ENCODE data around the gene CARD11. TPM values are rescaled to one million over a fixed set of nuclear protein-coding genes. Genes with fewer than 3 reads are reported as not detected.

CARD11 gene
- total RNA-seq, 1 experiment from 2014 or later: 0.82 TPM

GRCh38 chr7:2980401-2981102 is 63.1 kb downstream of the CARD11 start:
- H3K27ac ChIP-seq (ENCODE audit: low read length): no peak overlapping the region
- POLR2A ChIA-PET: no interaction called here
- no peak for DNase-seq (ENCODE audit: low read depth, low spot score)
- no peak overlapping the region for H3K4me3 ChIP-seq (ENCODE audit: low read depth in 2 of 2, low read length in 2 of 2)
- CTCF ChIA-PET: no interaction called here
- in situ Hi-C loops (cut with HindIII; ENCODE audit: low pct_unique_long_range_greater_than_20kb, low sequenced_read_pairs) (no loop called here), intact Hi-C loops (cut with micrococcal nuclease; ENCODE audit: unreplicated experiment) (no loop called here)
- H3K9me3 ChIP-seq (ENCODE audit: control insufficient read depth, insufficient read depth, low read depth, low read length): no peaks in the 10 kb centered on the region
- no TSS peak for BruUV-seq (replicated peaks)
- TF ChIP-seq REST (IDR thresholded peaks at IDR 0.05; ENCODE audit: insufficient read depth in 1 of 2, low read depth in 2 of 2, low read length in 1 of 2) (no peak), CTCF (IDR thresholded peaks at IDR 0.05) (no peak), TCF7L2 (IDR thresholded peaks at IDR 0.05; ENCODE audit: low read depth, low read length) (no peak)
- H3K4me1 ChIP-seq (ENCODE audit: control insufficient read depth, insufficient read depth, low read length): no peaks in the 10 kb centered on the region
- no peaks in the 10 kb centered on the region for H3K36me3 ChIP-seq (ENCODE audit: control insufficient read depth, insufficient read depth, low read length)
- H3K27me3 ChIP-seq (ENCODE audit: control insufficient read depth, insufficient read depth, low read length): no peaks in the 10 kb centered on the region; the same call in 1 of the 2 replicates
- ATAC-seq: no peak

GRCh38 chr7:2979951-2980350 is 63.7 kb downstream of the CARD11 start:
- H3K27me3 ChIP-seq (ENCODE audit: control insufficient read depth, insufficient read depth, low read length): no peaks in the 10 kb centered on the region; the same call in 1 of the 2 replicates
- no peaks in the 10 kb centered on the region for H3K36me3 ChIP-seq (ENCODE audit: control insufficient read depth, insufficient read depth, low read length)
- no peaks in the 10 kb centered on the region for H3K9me3 ChIP-seq (ENCODE audit: control insufficient read depth, insufficient read depth, low read depth, low read length)
- no peak for TF ChIP-seq CTCF (IDR thresholded peaks at IDR 0.05)
- no peak for TF ChIP-seq SIN3A (IDR thresholded peaks at IDR 0.05; ENCODE audit: borderline replicate concordance, insufficient read depth, low read depth, low read length)
- no peak for TF ChIP-seq POLR2AphosphoS5 (IDR thresholded peaks at IDR 0.05; ENCODE audit: low read depth, low read length)
- no peak for TF ChIP-seq TCF7L2 (IDR thresholded peaks at IDR 0.05; ENCODE audit: low read depth, low read length)
- TF ChIP-seq REST (IDR thresholded peaks at IDR 0.05; ENCODE audit: insufficient read depth in 1 of 2, low read depth in 2 of 2, low read length in 1 of 2): no peak
- ChIA-PET CTCF (no interaction called here), POLR2A (no interaction called here)
- DNase-seq (ENCODE audit: low read depth, low spot score) (no peak), ATAC-seq (no peak)
- no peak overlapping the region for H3K4me3 ChIP-seq (ENCODE audit: low read depth in 2 of 2, low read length in 2 of 2)
- H3K4me1 ChIP-seq (ENCODE audit: control insufficient read depth, insufficient read depth, low read length): no peaks in the 10 kb centered on the region
- no TSS peak for BruUV-seq (replicated peaks)
- in situ Hi-C loops (cut with HindIII; ENCODE audit: low pct_unique_long_range_greater_than_20kb, low sequenced_read_pairs) (no loop called here), intact Hi-C loops (cut with micrococcal nuclease; ENCODE audit: unreplicated experiment) (no loop called here)
- no peak overlapping the region for H3K27ac ChIP-seq (ENCODE audit: low read length)
